ENCODE measurements around the gene C19orf73.

DNA sequence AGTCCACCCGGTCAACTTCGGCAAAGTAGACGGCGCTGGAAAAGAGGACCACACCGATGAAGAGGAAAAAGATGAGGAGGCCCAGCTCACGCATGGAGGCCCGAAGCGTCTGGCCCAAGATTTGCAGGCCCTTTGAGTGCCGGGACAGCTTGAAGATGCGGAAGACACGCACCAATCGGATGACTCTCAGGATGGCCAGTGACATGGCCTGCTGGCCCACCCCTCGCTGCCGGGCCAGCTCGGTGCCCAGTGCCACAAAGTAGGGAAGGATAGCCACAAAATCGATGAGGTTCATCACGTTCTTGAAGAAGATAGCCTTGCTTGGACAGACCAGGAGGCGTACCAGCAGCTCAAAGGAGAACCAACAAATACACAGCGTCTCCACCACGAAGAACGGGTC lies 48.5 kb downstream of the C19orf73 start:
- TF ChIP-seq, protein P1, sequence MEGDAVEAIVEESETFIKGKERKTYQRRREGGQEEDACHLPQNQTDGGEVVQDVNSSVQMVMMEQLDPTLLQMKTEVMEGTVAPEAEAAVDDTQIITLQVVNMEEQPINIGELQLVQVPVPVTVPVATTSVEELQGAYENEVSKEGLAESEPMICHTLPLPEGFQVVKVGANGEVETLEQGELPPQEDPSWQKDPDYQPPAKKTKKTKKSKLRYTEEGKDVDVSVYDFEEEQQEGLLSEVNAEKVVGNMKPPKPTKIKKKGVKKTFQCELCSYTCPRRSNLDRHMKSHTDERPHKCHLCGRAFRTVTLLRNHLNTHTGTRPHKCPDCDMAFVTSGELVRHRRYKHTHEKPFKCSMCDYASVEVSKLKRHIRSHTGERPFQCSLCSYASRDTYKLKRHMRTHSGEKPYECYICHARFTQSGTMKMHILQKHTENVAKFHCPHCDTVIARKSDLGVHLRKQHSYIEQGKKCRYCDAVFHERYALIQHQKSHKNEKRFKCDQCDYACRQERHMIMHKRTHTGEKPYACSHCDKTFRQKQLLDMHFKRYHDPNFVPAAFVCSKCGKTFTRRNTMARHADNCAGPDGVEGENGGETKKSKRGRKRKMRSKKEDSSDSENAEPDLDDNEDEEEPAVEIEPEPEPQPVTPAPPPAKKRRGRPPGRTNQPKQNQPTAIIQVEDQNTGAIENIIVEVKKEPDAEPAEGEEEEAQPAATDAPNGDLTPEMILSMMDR (conservative IDR thresholded peaks at IDR 0.05; ENCODE audit: low read depth, low read length), result no peak
- TF ChIP-seq EZH2 (IDR thresholded peaks at IDR 0.05; ENCODE audit: low read length, unreplicated experiment), result no peak

All from PC-3 (cell line).